DMS 273 treated with DMSO at 0.1 percent for 48 hours (cell line): Measurements from ENCODE around the gene BCKDK.

ENCODE experiments used
- DNase-seq: peaks from one replicate; lab custom pipeline; 2025; lab: John Stamatoyannopoulos, UW

BCKDK gene

DNA sequence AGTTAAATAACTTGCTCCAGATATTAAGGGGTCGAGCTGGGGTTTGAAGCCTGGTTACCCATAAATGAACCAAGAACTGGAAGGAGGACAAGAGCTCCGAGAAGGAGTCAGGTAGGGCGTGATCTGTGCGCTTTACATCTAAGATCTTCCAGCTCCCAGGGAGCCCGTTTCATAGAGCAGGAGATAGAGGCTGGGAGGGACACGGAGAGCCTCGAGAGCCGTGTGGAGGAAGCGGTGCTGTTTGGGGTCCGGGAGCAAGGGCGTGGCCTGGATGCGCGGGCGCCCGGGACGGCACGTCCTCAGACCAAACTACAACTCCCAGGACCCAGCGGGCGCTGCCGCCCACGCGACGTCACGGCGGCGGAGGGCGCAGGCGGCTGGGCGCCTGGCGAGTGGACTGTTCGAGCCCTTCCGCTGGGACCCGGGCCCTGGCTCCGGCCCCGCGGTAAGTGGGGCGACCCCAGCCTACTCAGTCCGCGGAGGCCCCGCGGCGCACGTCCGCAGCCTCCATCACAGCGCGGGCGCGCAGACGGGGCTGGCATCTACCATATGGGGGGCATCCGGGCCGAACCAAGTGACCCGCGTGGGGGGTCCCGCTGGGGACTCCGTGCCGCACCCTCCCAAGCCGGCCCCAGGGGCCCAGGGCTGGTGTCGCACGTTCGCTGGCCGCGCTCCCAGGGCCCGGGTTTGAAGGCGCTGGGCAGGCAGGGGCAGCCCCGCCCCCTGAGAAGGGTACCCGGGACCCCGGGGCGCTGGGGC lies at the start of gene BCKDK:
Gene BCKDK (plus strand): TSS at position 352 of the 759 bp plus-strand sequence. CDS start 838 bp downstream, outside the sequence.
- peak; percentile 69 for DNase-seq

DNA sequence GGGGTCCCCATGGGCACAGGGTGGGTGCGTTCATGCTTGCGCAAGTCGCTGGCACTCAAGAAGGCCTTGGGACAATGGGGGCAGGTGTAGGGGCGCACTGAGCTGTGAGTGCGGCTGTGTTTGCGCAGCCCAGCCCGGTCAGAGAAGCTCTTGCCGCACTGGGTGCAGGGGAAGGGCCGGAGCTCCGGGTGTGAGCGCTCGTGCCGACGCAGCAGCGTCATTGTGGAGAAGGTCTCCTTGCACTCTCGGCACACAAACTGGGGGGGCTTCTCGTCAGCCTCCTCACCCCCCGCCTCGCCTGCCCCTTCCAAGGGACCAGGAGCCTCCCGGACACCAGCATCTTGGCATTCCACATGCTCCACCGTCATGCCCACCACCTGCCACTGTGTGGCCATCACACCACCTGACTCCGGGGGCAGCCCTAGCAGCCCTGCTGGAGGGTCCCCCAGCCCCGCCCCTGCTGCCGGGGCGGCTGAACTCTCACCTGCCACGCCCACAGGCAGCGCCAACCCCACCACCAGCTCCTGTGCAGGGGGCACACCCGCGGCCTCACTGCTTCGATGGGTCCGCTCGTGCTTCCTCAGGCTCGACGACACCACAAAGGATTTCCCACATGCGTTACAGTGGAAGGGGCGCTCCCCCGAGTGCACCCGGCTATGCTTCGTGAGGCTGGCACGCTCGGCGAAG lies 46.9 kb upstream of the BCKDK start:
- DNase-seq = no peak

DNA sequence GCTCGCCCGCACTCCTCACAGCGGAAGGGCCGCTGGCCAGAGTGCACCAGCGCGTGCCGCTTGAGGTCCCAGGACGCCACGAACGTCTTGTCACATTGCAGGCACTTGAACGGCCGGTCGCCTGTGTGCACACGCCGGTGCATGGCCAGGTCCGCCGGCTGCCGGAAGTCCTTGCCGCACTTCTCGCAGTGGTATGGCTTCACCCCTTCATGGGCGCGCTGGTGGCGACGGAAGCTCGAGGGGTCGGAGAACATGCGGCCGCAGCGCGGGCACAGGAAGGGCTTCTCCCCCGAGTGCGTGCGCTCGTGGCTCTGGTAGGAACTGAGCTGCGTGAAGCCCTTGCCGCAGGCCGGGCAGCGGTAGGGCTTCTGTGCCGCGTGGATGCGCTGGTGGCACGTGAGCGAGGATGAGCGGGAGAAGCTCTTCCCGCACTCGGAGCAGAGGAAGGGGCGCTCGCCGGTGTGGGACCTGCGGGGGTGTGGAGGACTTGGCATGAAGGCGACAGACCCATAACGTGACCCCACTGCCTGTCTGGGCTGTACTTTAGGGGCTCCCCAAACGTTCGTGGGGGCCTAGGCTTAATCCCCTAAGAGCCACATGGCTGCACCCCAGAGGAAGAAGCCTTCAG lies 46.3 kb upstream of the BCKDK start:
- no peak for DNase-seq

DNA sequence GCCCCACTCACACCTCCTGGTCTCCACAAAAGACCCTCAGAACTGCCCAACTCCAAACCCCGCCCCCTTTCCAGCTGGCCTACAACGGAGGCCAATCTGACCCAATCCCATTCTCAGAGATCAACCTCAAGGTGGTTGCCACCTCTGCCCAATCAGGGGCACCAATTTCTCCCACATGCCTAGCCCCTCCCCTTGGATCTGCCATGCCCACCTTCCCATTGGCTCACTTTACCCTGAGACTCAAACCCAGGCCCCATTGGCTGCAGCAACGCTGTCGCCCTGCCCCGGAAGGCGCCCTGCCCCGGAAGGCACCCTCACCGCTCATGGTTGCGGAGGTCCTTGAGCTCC lies 44.7 kb upstream of the BCKDK start:
- DNase-seq = no peak

DNA sequence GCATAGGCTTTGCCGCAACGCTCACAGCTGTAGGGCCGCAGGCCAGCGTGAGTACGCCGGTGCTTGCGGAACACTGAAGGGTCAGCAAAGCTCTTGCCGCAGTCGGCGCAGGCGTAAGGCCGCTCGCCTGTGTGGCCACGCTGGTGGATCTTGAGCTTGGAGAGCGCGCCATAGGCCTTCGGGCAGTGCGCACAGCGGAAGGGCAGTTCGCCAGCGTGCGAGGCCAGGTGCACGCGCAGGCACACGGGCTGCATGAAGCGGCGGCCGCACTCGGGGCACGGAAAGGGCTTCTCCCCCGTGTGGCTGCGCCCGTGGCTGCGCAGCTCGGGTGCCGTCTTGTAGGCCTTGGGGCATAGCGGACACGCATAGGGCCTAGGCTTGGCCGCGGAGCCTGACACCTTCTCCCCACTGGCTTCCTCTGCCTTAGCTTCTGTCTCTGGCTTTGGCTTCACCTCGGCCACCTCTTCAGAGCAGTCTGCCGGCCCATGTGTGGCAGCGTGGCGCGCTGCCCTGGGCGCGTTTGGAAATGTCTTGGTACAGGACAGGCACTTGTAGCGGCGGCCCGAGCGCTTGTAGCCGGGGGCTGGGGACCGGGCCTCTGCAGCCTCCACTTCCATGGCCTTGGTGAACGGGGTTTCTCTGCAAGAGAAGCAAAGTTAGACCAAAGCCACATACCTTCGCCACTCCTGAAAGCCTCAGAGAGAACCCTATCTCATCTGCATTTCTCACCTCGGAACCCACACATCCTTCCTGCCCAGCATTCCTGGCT lies 44.2 kb upstream of the BCKDK start:
- no peak for DNase-seq

DNA sequence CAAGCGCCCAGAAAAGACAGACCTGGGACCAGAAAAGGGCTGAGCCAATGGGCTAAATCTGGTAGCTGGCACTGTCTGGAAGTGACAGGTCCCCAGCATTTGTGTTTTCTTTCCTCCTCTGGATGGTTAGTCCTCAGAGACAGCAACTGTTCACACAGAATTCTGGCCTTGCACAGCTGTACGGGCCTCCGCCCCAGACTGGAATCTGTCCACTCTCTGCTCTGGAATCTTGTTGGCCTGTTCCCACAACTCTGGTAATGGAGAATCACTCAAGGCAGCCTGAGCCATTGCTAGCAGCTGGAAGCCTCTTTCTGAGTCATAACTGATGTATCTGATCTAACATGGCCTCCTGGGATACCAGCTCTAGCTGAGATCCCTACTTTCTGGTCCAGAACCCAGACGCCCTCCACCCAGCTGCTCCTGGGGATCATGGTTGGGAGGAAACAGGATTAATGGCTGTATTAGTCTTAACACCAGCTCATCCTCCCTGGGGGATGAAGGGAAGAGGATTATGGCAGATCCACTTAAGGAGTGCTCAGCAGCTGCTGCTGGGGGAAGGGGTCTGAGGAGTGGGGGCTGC lies 43.2 kb upstream of the BCKDK start:
- DNase-seq = no peak

DNA sequence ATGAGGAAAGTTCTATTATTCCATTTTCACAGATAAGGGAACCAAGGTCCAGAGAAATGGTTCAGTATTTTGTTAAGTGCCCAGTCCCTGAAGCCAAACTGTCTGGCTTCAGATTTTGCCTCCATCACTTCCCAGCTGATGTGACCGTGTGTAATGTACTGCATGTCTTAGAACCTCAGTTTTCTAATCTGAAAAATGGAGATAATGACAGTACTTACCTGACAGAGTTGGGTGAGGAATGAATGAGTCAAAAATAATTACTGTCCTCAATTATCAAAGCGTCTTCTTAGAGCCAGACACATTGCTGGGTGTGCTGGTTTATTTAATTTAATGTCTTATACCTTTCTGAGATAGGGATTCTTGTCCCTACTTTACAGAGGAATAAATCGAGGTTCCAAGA lies 40.8 kb upstream of the BCKDK start:
- DNase-seq = no peak

DNA sequence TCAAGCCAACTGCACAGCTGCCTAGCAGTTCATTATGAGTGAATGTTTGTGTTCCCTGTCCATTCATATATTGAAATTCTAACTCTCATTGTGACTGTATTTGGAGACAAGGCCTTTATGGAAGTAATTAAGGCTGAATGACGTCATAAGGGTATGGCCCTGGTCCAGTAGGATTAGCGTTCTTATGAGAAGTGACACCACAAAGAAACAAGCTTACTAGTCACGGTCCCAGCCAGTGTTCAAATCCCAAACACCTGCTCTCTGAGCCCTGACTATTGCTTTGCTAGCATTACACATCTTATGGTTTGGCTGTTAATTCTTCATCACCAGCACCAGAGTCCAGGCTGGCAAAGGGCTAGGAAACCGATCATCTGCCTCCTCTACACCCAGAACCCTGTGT lies 36.3 kb upstream of the BCKDK start:
- no peak for DNase-seq

DNA sequence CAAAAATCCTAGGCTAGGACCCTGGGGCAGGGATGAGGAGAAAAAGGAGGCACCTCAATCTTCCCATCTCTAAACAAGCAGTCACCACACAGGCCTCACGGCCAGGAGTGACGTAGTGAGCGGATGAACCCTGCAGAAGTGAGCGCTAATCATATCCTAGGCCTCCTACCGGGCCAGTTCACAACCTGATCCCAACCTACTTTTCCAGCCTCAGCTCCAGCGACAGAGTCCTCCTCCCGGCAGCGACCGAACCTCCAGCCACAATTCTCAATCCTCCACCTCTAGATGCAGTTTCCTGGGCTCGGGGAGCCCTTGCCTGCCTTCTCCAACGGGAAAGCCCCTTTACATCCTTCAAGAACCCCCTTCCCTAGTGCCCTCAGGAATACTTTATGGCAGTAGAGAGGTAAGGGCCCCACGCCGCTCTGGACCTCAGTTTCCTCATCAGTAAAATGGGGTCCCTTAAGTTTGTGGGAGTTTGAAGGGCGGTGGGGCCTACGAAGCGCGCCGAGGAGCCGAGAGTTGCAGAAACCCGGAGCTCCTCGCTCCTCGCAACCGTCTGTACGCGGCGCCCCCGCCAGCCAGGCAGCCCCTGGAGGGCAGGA lies 35.5 kb upstream of the BCKDK start:
- peak; percentile 31 for DNase-seq

DNA sequence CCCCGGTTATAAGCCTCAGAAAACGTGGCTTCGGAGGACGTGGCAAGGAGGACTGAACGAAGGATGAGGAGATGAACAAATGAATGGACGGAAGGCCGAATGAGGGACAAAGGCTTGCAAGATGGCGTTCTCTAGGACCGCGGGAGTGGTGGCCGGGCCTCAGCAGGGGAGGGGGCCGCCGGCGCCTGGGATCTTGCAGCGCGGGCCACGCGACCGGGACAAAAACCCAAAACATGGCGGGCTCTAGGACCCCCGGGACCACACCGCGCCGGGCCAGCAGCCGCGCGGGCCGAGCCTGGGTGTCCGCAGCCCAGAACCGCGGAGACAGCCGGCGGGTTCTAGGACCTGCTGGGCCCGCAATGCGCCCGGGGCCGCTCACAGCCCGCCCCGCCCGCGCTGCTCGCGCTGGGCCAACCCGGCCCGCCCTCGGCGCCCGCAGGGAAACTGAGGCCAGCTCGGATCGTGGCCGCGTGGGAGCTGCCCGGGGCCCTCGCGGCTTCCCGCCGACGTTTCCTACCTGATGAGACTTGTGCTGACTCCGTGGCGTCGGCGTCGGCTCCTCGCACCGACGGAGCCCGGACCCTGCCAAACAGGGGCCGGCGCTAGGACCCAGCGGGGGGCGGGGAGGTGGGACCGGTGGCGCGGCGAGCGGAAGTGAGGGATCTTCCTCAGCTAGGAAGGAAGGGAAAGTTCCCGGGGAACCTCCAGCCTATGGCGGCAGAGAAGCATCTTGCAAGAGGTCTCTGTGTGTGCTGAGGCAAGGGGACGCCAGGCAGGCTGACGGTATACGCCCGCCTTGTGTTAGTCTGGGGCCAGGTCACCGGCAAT lies 34.8 kb upstream of the BCKDK start:
- peak; percentile 64 for DNase-seq

DNA sequence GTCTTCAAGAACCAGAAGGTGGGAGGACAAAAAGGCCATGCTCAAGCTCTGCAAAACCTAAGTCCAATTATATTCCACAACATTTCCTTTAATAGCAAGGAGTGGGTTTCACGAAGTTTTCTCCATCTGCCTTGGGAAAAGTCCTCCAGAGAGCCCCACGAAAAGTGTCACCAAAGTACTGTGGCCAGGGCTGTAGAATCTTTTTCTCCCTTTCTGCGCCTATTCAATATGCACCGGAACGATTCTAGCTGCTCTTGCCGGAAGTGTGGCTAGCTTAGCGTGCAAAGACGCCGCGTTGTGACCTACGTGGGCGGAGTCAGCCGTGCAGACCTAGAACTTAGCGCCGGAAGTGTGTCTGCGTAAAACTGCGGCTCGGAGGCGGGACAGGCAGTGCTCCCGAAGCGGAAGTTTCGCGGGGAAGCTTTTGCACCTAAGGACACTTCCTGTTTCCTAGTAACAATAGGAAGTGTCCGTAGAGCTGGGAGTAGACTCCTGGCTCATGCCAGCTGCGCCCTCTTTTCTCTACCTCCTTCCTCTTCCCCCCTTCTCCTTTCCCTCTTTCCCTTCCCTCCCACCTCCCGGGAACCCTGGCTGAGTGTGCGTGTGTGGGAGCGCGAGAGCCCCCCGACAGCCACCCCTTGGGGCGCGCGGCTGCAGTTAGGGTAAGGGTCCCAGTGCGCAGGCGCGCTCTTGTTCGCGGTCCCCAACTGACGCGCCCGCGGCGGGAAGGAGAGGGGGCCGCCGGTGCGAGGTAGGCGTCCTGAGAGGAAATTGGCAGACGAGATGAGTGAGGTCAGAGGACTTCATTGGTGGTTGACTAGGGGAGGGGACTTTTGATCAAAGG lies 34.0 kb upstream of the BCKDK start, which contains the start of the genes ZNF646 and ZNF668:
Gene ZNF646 (plus strand): TSS at position 453 of the 844 bp plus-strand sequence. CDS start 1,903 bp downstream, outside the sequence.
Gene ZNF668 (minus strand): TSS at position 271 of the 844 bp plus-strand sequence. CDS start 9,781 bp downstream, outside the sequence.
- peak; percentile 99 for DNase-seq

DNA sequence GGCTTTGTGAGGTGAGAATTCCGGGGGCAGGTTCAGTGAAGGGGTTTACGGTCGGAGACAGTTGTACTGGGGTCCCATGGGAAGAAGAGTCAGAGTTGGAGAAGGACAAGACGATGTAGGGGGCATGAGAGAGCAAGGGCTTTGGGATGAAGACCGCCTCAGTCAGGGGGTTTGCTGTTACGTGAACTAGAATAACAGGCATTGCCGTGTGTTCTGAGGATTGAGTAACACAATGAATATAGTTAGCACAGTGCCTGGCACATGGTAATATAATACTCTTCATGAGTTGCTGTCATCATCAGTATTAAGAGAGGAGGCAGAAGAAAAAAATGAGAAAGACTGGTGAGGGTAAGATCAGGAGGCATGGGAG lies 33.4 kb upstream of the BCKDK start:
- no peak for DNase-seq

DNA sequence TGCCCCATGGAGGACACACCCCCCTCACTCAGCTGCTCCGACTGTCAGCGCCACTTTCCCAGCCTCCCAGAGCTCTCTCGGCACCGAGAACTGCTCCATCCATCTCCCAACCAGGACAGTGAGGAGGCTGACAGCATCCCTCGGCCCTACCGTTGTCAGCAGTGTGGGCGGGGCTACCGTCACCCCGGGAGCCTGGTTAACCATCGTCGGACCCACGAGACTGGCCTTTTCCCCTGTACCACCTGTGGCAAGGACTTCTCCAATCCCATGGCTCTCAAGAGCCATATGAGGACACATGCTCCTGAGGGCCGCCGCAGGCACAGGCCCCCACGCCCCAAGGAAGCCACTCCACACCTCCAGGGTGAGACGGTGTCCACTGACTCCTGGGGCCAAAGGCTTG lies 31.9 kb upstream of the BCKDK start:
- DNase-seq = no peak

DNA sequence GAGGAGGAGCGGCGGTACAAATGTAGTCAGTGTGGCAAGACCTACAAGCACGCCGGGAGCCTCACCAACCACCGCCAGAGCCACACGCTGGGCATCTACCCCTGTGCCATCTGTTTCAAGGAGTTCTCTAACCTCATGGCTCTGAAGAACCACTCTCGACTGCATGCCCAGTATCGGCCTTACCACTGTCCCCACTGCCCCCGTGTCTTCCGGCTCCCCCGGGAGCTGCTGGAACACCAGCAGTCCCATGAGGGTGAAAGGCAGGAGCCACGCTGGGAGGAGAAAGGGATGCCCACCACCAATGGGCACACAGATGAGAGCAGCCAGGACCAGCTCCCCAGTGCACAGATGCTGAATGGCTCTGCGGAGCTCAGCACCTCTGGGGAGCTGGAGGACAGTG lies 31.2 kb upstream of the BCKDK start:
- no peak for DNase-seq

DNA sequence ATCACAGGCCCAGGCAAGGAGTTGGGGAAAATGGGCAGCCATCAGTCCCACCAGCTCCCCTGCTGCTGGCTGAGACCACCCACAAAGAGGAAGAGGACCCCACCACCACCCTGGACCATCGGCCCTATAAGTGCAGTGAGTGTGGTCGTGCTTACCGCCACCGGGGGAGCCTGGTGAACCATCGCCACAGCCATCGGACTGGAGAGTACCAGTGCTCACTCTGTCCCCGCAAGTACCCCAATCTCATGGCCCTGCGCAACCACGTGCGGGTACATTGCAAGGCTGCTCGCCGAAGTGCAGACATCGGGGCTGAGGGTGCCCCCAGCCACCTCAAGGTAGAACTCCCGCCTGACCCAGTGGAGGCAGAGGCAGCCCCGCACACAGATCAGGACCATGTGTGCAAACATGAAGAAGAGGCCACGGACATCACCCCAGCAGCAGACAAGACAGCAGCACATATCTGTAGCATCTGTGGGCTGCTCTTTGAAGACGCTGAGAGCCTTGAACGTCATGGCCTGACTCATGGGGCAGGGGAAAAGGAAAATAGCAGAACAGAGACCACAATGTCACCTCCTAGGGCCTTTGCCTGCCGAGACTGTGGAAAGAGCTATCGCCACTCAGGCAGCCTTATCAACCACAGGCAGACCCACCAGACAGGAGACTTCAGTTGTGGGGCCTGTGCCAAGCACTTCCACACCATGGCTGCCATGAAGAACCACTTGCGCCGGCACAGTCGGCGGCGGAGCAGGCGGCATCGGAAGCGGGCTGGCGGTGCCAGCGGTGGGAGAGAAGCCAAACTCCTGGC lies 30.4 kb upstream of the BCKDK start:
- DNase-seq = no peak

DNA sequence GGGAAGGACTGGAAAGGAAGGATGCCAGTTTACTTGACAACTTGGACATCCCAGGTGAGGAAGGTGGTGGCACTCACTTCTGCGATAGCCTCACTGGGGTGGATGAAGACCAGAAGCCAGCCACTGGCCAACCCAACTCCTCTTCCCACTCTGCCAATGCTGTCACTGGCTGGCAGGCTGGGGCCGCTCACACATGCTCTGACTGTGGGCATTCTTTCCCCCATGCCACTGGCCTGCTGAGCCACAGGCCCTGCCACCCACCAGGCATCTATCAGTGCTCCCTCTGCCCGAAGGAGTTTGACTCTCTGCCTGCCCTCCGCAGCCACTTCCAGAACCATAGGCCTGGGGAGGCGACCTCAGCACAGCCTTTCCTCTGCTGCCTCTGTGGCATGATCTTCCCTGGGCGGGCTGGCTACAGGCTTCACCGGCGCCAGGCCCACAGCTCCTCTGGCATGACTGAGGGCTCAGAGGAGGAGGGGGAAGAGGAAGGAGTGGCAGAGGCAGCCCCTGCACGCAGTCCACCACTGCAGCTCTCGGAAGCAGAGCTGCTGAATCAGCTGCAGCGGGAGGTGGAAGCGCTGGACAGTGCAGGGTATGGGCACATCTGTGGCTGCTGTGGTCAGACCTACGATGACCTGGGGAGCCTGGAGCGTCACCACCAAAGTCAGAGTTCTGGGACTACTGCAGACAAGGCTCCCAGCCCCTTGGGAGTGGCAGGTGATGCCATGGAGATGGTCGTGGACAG lies 29.4 kb upstream of the BCKDK start:
- DNase-seq = no peak

DNA sequence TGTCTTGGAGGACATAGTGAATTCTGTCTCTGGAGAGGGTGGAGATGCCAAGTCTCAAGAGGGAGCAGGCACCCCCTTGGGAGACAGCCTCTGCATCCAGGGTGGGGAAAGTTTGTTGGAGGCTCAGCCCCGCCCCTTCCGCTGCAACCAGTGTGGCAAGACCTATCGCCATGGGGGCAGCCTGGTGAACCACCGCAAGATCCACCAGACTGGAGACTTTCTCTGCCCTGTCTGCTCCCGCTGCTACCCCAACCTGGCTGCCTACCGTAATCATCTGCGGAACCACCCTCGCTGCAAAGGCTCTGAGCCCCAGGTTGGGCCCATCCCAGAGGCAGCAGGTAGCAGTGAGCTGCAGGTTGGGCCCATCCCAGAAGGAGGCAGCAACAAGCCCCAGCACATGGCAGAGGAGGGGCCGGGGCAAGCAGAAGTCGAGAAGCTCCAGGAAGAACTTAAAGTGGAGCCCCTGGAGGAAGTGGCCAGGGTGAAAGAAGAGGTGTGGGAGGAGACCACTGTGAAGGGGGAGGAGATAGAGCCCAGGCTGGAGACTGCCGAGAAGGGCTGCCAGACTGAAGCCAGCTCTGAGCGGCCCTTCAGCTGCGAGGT lies 28.7 kb upstream of the BCKDK start:
- DNase-seq = no peak
